ENCODE results near the gene ACACA.

The ACACA gene

DNA sequence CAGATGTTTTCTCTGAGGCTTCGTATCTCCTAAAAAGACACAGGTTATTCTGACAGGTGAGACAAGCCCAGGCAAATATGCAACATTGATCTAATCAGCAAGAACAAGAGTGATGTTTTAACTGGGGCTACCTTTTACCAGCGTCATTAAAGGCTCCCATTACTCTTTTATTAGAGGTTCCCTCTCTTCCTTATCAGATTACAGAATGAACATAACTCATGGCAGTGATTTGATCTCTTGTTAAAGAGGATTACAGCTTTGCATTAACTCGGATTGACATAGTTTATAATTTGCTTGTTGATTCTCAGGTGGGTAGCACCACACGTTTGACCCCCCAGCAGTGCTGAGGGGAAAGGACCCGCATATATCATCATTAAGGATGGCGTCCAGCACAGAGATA is 367.4 kb downstream of the ACACA start:
- no peak for DNase-seq (ENCODE audit: low read depth in 2 of 2)

- DNase-seq (ENCODE audit: low read depth in 2 of 2) = no peak
Measured at GRCh38 chr17:37037590-37038155, 369.0 kb downstream of the ACACA start.
